ENCODE measurements around the gene MIS18A. TPM values are rescaled to one million over a fixed set of nuclear protein-coding genes. Genes with fewer than 3 reads are reported as not detected.

MIS18A gene
- total RNA-seq, 1 donor from 2014 or later: 15.6 TPM

DNA sequence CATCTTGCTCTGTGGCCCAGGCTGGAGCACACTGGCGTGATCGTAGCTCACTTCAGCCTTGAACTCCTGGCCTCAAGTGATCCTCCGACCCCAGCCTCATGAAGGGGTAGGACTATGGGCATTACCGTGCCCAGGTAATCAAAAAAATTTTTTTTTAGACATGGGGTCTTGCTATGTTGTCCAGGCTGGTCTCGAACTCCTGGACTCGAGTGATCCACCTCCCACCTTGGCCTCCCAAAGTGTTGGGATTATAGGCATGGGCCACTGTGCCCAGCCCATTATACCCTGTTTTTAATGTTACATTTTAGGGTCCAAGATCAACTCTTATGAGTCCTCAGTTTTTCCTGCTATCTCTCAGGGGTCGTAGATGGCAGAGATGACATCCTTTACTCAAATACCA is 26.1 kb upstream of the MIS18A start:
- no peak for DNase-seq (ENCODE audit: low read depth)
- no peaks in the 10 kb centered on the region for H3K27me3 ChIP-seq (ENCODE audit: control insufficient read depth, insufficient read depth, low read length)
- H3K4me3 ChIP-seq (ENCODE audit: low read depth, low read length): no peak overlapping the region
- H3K36me3 ChIP-seq (ENCODE audit: control insufficient read depth, insufficient read depth, low read length): no peaks in the 10 kb centered on the region
- TF ChIP-seq, protein P1, sequence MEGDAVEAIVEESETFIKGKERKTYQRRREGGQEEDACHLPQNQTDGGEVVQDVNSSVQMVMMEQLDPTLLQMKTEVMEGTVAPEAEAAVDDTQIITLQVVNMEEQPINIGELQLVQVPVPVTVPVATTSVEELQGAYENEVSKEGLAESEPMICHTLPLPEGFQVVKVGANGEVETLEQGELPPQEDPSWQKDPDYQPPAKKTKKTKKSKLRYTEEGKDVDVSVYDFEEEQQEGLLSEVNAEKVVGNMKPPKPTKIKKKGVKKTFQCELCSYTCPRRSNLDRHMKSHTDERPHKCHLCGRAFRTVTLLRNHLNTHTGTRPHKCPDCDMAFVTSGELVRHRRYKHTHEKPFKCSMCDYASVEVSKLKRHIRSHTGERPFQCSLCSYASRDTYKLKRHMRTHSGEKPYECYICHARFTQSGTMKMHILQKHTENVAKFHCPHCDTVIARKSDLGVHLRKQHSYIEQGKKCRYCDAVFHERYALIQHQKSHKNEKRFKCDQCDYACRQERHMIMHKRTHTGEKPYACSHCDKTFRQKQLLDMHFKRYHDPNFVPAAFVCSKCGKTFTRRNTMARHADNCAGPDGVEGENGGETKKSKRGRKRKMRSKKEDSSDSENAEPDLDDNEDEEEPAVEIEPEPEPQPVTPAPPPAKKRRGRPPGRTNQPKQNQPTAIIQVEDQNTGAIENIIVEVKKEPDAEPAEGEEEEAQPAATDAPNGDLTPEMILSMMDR (IDR thresholded peaks at IDR 0.05; ENCODE audit: insufficient read depth, low read length, poor library complexity, severe bottlenecking): no peak

DNA sequence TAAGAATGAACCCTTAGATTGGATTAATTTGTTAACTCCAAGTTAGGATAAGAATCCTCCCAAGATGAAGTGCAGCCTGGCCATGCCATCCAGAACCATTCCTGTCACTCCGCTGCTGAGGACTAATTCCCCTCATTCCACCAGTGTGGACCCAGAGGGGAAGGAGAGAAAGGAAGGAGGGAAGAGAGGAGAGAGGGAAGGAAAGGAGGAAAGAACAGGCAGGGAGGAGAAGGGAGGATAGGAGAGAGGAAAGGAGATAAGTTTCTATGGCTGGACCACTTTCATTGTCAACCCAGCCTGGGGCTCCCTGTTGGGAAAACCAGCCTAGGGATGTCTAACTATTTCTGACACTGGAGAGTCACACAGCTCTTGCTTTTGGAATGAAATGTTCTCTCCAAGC is 24.5 kb upstream of the MIS18A start:
- no peaks in the 10 kb centered on the region for H3K27me3 ChIP-seq (ENCODE audit: control insufficient read depth, insufficient read depth, low read length)
- DNase-seq (ENCODE audit: low read depth): no peak
- TF ChIP-seq, protein P1 (IDR thresholded peaks at IDR 0.05; ENCODE audit: insufficient read depth, low read length, poor library complexity, severe bottlenecking): no peak

DNA sequence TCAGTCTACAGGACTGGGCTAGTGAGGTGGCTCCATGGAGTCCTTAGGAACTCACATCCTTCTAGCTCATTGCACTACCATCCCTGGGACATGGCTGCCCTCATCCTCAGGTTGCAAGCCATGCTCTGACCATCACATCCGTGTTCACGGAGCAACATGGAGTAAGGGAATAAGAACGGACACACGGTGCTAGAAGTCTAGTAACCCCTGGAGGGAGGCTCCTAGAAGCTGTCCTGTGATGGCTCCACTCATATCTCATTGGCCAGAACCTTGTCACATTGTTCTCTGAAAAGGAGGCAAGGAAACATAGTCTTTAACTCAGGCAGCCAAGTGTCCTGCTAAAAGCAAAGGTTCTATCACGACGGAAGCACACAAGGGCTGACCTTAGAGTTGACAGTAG is 23.7 kb upstream of the MIS18A start:
- TF ChIP-seq, protein P1 (IDR thresholded peaks at IDR 0.05; ENCODE audit: insufficient read depth, low read length, poor library complexity, severe bottlenecking): no peak
- no peak overlapping the region for H3K4me3 ChIP-seq (ENCODE audit: low read depth, low read length)

More for the DNA sequence above, 24.5 kb upstream of the MIS18A start:
- Histone ChIP-seq H3K4me3 (ENCODE audit: low read depth, low read length) (no peak overlapping the region), H3K36me3 (ENCODE audit: control insufficient read depth, insufficient read depth, low read length) (no peaks in the 10 kb centered on the region)

DNA sequence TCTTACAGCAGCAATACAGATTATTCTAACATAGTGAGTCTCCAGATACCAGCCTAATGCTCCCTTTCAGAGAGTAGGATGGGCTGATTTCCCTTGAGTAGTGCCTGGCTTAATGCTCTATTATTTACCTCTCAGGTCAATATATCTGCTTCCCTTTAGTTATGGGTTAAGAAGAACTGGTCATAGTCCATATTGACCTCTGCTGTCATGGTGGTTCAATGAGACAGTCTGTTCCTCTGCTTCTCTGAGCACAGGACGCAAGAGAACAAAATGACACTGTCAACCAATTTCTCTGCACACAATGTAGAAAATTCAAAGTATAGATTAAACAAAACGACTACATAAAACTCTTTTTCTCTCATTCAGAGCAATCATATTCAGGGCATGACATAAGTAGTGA is 22.7 kb upstream of the MIS18A start:
- TF ChIP-seq, protein P1 (IDR thresholded peaks at IDR 0.05; ENCODE audit: insufficient read depth, low read length, poor library complexity, severe bottlenecking): no peak
- DNase-seq (ENCODE audit: low read depth): no peak
- H3K27me3 ChIP-seq (ENCODE audit: control insufficient read depth, insufficient read depth, low read length): no peaks in the 10 kb centered on the region
- no peak overlapping the region for H3K4me3 ChIP-seq (ENCODE audit: low read depth, low read length)
- H3K36me3 ChIP-seq (ENCODE audit: control insufficient read depth, insufficient read depth, low read length): no peaks in the 10 kb centered on the region

More for the DNA sequence above, 23.7 kb upstream of the MIS18A start:
- no peaks in the 10 kb centered on the region for H3K36me3 ChIP-seq (ENCODE audit: control insufficient read depth, insufficient read depth, low read length)
- DNase-seq (ENCODE audit: low read depth): no peak
- H3K27me3 ChIP-seq (ENCODE audit: control insufficient read depth, insufficient read depth, low read length): no peaks in the 10 kb centered on the region

DNA sequence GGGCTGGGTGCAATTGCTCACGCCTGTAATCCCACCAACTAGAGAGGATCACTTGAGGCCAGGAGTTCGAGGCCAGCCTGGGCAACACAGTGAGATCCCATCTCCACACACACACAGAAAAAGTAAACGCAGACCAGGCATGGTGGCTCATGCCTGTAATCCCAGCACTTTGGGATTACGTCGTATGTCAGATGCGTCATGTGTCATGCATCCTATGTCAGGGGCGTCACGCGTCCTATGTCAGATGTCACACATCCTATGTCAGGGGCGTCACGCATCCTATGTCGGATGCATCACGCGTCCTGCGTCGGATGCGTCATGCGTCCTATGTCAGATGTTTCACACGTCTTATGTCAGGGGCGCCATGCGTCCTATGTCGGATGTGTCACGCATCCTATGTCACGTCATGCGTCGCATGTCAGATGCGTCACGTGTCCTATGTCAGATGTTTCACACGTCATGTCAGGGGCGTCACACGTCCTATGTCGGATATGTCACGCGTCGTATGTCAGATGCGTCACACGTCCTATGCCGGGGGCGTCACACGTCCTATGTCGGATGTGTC is 21.4 kb upstream of the MIS18A start:
- Histone ChIP-seq H3K36me3 (ENCODE audit: control insufficient read depth, insufficient read depth, low read length) (no peaks in the 10 kb centered on the region), H3K4me3 (ENCODE audit: low read depth, low read length) (no peak overlapping the region), H3K27me3 (ENCODE audit: control insufficient read depth, insufficient read depth, low read length) (no peaks in the 10 kb centered on the region)
- TF ChIP-seq, protein P1 (IDR thresholded peaks at IDR 0.05; ENCODE audit: insufficient read depth, low read length, poor library complexity, severe bottlenecking): no peak
- no peak for DNase-seq (ENCODE audit: low read depth)

DNA sequence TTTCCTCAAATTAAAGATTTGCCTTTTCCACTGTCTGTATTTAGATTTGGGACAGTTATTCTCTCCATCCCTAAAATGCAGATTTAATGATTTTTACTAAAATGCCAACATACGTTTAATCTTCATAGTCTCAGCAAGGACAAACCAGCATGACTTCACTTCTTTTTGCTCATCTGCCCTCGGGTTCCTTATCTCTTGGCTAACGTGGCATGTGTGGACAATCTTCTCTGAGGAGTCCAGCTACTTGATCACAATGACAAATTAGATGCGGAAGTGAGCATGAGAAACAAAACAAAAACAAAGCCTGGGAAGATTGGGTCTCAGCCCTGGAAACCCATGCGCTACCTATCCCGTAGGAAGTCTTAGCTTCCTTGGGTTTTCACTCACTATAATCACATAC is 20.8 kb upstream of the MIS18A start:
- Histone ChIP-seq H3K36me3 (ENCODE audit: control insufficient read depth, insufficient read depth, low read length) (no peaks in the 10 kb centered on the region), H3K27me3 (ENCODE audit: control insufficient read depth, insufficient read depth, low read length) (no peaks in the 10 kb centered on the region), H3K4me3 (ENCODE audit: low read depth, low read length) (no peak overlapping the region)
- TF ChIP-seq, protein P1 (IDR thresholded peaks at IDR 0.05; ENCODE audit: insufficient read depth, low read length, poor library complexity, severe bottlenecking): no peak
- DNase-seq (ENCODE audit: low read depth): no peak
